Measurements from ENCODE around the gene MRPL34.
"Not testable (repeated sequence)": the region's sequence is repeated elsewhere in the genome, so short reads cannot be mapped to it uniquely, and the experiment has no call there.

MRPL34 gene

DNA sequence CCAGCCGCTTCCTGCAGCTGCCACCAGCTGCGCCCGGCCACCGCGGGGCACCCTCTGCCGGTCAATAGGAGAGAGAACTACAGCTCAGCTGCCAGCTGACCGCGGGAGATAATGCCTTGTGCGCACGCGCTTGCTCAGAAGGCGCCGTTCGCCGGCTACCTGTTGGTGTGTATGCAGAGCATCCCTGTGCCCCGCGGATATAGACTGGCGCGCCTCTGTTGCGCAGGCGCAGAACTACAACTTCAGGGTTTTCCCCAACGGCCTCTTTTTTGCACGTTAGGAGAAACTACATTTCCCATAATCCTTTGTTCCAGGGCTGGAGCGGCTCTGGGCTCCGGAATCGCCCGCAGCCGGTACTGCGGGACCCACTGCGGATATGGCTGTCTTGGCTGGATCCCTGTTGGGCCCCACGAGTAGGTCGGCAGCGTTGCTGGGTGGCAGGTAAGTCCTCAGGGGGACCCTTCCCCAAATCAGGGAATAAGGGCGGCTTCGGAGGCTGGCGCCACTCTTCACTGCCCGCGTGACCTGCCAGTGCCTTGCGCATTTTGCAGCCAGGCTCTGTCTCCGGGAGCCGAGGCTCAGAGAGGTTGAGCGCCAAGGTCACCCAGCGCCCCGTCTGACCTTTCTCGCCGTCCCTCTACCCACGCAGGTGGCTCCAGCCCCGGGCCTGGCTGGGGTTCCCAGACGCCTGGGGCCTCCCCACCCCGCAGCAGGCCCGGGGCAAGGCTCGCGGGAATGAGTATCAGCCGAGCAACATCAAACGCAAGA lies at the start of gene MRPL34:
Gene MRPL34 (plus strand): TSS at position 356 of the 768 bp plus-strand sequence. CDS start 21 bp downstream, at position 377.
- H3K27ac Mint-ChIP-seq: peak within 1 kb of the TSS; percentile 94
- peaks cover 47% of the 10 kb centered on the region for H3K4me1 Mint-ChIP-seq (ENCODE audit: low read depth)
- no peaks in the 10 kb centered on the region for H3K27me3 Mint-ChIP-seq
- peaks cover 26% of the 10 kb centered on the region for H3K36me3 Mint-ChIP-seq (ENCODE audit: low read depth)
- H3K4me3 Mint-ChIP-seq: peak within 1 kb of the TSS; percentile 94
- no peaks in the 10 kb centered on the region for H3K9me3 Mint-ChIP-seq
- peak; percentile 95 for DNase-seq

DNA sequence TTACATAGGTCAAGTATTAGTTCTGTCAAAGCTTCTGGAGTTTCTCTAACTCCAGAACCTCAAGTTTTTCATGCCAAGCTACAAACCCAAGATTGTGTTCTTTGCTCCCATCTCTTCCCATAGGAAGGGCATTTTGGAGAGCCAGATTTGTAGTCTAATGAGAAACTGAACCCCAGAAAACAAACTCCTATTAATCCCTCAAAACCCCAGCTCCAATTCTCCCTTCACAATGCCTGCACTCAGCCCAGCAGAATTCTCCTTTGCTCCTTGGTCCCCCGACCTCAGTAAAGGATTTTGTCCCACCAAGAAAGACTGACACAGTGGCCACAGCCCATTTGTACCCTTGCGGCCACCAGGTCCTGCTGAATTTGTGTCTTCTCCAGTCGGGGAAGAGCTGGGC lies 49.5 kb upstream of the MRPL34 start:
- no peaks in the 10 kb centered on the region for H3K9me3 Mint-ChIP-seq
- H3K4me1 Mint-ChIP-seq (ENCODE audit: low read depth): peaks cover 6% of the 10 kb centered on the region
- no peaks in the 10 kb centered on the region for H3K27me3 Mint-ChIP-seq
- H3K4me3 Mint-ChIP-seq: no peak overlapping the region
- DNase-seq: no peak
- H3K36me3 Mint-ChIP-seq (ENCODE audit: low read depth): no peaks in the 10 kb centered on the region
- H3K27ac Mint-ChIP-seq: no peak overlapping the region

DNA sequence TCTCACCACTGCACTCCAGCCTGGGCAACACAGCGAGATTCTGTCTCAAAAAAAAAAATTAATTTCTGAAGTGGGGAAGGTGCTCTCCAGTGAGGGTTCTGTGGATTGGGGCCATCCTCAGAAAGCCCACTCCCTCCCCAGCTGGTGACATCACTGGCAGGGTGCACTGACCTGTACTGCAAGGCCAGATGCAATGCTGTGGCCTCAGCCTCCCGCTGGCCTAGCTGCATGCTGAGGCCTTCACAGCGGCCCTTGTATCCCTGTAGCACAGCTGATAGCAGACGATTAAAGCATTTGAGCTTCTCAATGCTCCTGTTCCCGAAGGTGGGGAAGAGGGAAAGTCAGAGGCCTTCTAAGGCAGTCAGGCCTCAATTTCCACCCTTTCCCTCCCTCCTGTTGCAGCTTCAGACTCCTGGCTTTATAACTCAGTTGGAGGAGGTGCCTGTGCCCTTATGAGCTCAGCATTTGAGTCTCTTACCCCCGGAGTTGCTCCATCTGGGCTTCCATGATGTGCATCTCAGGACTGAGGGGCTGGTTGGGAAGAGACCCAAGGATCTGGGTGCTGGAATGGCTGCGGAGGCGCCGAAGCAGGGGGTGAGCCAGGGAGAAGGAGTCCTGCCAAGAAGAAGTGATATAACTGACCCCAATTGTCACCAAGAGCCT lies 46.4 kb upstream of the MRPL34 start:
- Mint-ChIP-seq H3K36me3 (ENCODE audit: low read depth) (no peaks in the 10 kb centered on the region), H3K27ac (no peak overlapping the region), H3K9me3 (no peaks in the 10 kb centered on the region), H3K4me1 (ENCODE audit: low read depth) (peaks cover 6% of the 10 kb centered on the region), H3K4me3 (no peak overlapping the region), H3K27me3 (no peaks in the 10 kb centered on the region)
- DNase-seq: no peak

DNA sequence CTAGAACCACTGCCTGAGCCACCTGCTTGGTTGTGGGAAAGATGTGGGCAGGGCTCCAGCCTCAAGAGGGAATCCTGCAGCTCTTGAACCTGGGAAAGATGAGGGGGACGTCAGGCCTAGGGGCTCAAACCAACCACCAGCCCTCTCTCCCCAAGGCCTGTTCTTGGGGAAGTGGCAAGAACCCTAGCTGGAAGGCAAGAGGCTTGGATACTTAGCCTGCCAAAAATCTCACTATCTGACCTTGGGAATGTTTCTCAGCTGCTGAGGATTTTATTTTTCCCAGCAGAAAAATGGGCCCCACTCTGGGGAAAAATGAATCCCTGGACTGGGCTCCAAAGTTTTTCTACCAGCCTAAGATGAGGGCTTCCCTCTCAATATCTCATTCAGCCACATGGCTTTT lies 45.7 kb upstream of the MRPL34 start:
- DNase-seq: no peak
- Mint-ChIP-seq H3K36me3 (ENCODE audit: low read depth) (no peaks in the 10 kb centered on the region), H3K27ac (no peak overlapping the region), H3K4me3 (no peak overlapping the region), H3K4me1 (ENCODE audit: low read depth) (peaks cover 9% of the 10 kb centered on the region), H3K9me3 (no peaks in the 10 kb centered on the region), H3K27me3 (no peaks in the 10 kb centered on the region)

DNA sequence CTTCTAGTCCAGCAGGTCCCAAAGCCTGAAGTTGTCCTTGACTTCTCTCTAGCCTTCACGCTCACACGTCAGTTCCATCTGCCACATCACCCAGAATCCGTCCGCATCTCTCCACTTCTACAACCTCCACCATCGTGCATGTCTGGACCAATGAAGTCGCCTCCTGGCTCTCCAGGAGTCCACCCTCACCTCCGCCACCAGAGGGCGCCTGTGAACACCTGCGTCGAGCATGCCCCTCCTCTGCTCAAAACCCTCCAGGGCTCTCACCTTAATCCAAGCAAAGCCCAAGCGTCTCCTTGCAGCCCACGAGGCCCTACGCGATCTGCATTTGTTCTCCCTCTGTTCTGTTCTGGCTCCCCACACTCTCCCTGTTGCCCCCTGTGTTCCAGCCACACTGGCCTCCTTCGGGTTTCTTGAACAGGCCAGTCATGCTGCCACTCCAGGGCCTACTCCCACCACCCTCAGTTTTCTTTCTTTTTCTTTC lies 44.8 kb upstream of the MRPL34 start:
- no peaks in the 10 kb centered on the region for H3K36me3 Mint-ChIP-seq (ENCODE audit: low read depth)
- H3K4me3 Mint-ChIP-seq: no peak overlapping the region
- no peak overlapping the region for H3K27ac Mint-ChIP-seq
- no peaks in the 10 kb centered on the region for H3K9me3 Mint-ChIP-seq
- peaks cover 9% of the 10 kb centered on the region for H3K4me1 Mint-ChIP-seq (ENCODE audit: low read depth)
- no peaks in the 10 kb centered on the region for H3K27me3 Mint-ChIP-seq
- DNase-seq: peak; percentile 93

DNA sequence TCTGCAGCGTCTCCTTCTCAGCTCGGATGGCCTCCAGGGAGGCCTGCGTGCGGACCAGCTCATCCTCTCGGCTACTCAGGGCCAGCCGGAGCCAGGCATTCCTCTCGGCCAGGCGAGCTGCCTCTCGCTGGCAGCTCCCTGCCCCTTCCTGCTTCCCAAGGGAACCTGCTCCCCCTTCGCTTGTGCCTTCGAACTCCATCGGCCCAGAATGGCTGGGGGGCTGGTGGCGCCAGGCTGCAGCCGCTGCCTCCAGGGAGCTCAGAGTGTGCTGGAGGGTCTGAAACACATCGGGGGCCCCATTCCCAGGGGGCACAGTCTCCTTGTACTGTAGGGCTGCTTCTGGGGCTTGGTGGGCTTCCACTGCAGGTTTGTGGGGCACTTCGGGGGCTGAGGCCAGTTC lies 43.1 kb upstream of the MRPL34 start:
- no peak for DNase-seq
- Mint-ChIP-seq H3K4me1 (ENCODE audit: low read depth) (peaks cover 17% of the 10 kb centered on the region), H3K27ac (no peak overlapping the region), H3K9me3 (no peaks in the 10 kb centered on the region), H3K4me3 (no peak overlapping the region), H3K27me3 (no peaks in the 10 kb centered on the region), H3K36me3 (ENCODE audit: low read depth) (peaks cover 3% of the 10 kb centered on the region)

DNA sequence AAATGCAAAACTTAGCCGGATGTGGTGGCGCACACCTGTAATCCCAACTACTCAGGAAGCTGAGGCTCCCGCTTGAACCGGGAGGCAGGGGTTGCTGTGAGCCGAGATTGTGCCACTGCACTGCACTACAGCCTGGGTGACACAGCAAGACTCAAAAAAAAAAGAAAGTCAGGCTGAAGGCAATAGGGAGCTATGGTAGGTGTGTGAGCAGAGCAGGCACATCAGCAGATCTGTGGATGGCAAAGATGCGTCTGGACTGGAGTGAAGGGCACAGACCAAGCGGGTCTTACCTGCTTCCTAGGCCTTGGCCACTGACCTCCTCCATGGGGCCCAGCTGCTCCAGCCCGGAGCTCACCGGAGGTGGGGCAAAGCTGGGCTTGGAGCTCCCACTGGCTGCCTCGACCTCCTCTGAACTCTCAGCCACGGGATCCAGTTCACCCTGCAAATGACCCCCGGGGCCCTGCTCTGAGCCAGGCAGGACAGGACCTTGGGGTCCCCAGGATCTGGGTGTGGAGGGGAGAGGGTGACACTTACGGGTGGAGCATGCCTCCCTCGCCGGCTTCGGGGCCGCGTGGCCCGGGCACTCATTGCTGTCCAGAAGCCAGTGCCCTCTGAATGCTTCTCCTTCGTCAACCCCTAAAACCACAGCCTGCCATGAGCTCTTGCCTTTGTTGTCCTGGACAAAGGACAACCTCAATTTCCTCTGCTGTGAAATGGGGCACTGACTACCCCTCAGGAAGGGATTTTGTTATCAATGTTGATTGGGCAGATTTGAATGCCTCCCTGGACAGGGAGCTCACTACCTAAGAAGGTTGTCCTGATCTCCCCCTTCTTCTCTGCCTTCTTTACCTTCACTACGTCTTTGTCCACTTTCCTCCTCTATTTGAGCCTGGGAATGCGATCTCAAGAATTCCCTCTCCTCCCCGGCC lies 41.7 kb upstream of the MRPL34 start:
- DNase-seq: no peak
- Mint-ChIP-seq H3K4me3 (no peak overlapping the region), H3K27me3 (no peaks in the 10 kb centered on the region), H3K27ac (peak overlapping the region; percentile 44), H3K9me3 (no peaks in the 10 kb centered on the region), H3K4me1 (ENCODE audit: low read depth) (peaks cover 25% of the 10 kb centered on the region), H3K36me3 (ENCODE audit: low read depth) (peaks cover 15% of the 10 kb centered on the region)

DNA sequence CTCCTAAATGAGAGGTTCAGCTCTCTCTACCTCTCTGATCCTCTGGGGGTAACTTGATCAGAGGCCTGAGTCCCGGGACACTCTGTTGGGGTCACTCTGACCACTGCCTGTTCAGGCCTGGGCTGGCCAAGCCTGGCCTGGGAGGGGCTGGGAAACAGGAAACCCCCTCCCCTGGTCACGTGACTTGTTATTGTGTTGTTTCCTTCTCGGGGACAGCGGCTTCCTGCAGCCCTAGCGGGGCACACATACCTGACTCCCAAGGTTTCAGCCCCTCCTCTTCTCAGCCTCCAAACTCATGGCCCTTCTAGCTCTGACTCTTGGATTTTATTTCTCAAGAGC lies 41.1 kb upstream of the MRPL34 start, which contains the start of gene USHBP1:
Gene USHBP1 (minus strand): TSS at position 105 of the 339 bp plus-strand sequence. CDS start 446 bp downstream, outside the sequence.
- Mint-ChIP-seq H3K36me3 (ENCODE audit: low read depth) (peaks cover 20% of the 10 kb centered on the region), H3K27me3 (no peaks in the 10 kb centered on the region), H3K9me3 (no peaks in the 10 kb centered on the region), H3K27ac (peak within 1 kb of the TSS; percentile 44), H3K4me3 (no peak within 1 kb of the TSS), H3K4me1 (ENCODE audit: low read depth) (peaks cover 26% of the 10 kb centered on the region)
- DNase-seq: no peak

DNA sequence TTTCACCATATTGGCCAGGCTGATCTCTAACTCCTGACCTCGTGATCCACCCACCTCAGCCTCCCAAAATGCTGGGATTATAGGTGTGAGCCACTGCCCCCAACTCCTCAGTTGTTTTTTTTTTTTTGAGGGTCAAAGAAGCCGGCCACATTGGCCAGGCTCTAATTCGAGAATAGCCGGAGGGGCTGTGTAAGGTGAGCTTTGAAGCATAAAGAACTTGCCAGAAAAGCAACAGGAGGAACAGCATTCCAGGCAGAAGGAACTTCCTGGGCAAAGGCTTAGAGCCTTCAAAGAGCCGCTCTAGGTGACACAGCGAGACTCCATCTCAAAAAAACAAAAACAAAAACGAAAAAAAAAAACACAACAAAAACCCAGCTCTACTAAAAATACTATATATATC lies 39.6 kb upstream of the MRPL34 start:
- no peak for DNase-seq
- H3K9me3 Mint-ChIP-seq: no peaks in the 10 kb centered on the region
- no peak overlapping the region for H3K27ac Mint-ChIP-seq
- no peaks in the 10 kb centered on the region for H3K27me3 Mint-ChIP-seq
- peaks cover 30% of the 10 kb centered on the region for H3K36me3 Mint-ChIP-seq (ENCODE audit: low read depth)
- no peak overlapping the region for H3K4me3 Mint-ChIP-seq
- H3K4me1 Mint-ChIP-seq (ENCODE audit: low read depth): peaks cover 22% of the 10 kb centered on the region

DNA sequence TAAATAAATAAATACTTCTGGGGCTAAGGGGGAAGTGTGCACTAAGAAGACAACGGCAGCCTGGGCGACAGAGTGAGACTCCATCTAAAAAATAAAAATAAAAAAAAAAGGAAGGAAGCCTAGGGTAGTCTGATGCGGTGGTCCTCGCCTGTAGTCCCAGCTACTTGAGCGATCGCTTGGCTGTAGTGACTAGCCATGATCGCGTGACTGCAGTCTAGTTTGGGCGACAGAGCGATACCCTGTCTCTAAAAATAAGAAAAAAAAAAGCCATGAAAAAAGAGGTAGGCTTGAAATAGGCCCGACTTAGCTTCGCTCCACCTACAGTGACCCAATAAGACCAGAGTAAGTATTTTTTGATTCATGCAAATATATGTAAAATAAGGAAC lies 39.1 kb upstream of the MRPL34 start:
- Mint-ChIP-seq H3K4me1 (ENCODE audit: low read depth) (peaks cover 22% of the 10 kb centered on the region), H3K9me3 (no peaks in the 10 kb centered on the region), H3K27me3 (no peaks in the 10 kb centered on the region), H3K27ac (peak overlapping the region; percentile 91), H3K4me3 (peak overlapping the region; percentile 94), H3K36me3 (ENCODE audit: low read depth) (peaks cover 36% of the 10 kb centered on the region)
- DNase-seq: no peak

DNA sequence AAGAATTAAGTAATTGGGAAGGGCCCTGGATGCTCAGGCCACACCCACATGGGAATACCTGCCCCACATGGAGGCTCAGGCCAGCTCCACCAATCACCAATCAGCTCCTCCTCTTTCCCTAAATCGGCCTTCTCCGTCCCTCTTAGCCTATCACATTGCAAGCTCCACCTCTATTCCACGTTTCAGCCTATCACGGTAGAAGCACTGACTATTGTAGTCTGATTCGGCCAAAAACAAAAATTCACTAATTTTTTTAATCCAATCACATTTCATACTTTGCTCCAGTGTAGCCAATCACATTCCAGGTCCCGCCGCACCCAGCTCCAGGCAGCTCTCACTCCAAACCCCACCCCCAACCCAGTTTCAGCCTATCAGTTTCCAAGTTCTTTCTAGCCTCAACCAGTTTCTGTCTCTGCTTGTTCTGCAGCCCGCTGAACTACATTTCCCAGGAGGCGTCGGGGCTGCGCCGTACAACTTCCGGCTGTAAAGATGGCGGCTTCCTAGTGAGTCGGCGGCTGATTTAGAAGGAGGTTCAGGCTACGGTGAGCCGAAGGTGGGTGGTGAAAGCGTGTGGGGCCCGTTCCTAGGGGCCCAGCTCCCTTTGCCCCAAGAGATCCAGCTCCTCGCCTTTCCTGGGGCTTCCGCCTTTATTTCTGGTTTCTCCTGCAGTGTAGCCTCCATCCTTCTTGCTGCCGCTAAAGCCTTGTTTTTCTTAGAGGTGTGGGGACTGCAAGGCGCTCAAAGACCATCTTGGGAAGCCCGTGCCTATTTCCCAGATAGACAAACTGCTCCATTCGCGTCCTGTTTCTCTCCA lies 38.5 kb upstream of the MRPL34 start, which contains the start of gene BABAM1:
Gene BABAM1 (plus strand): TSS at position 469 of the 814 bp plus-strand sequence. CDS start 1,364 bp downstream, outside the sequence.
- H3K4me3 Mint-ChIP-seq: peak within 1 kb of the TSS; percentile 94
- peaks cover 40% of the 10 kb centered on the region for H3K36me3 Mint-ChIP-seq (ENCODE audit: low read depth)
- DNase-seq: peak; percentile 90
- H3K4me1 Mint-ChIP-seq (ENCODE audit: low read depth): peaks cover 22% of the 10 kb centered on the region
- peak within 1 kb of the TSS; percentile 91 for H3K27ac Mint-ChIP-seq
- no peaks in the 10 kb centered on the region for H3K27me3 Mint-ChIP-seq
- H3K9me3 Mint-ChIP-seq: no peaks in the 10 kb centered on the region

DNA sequence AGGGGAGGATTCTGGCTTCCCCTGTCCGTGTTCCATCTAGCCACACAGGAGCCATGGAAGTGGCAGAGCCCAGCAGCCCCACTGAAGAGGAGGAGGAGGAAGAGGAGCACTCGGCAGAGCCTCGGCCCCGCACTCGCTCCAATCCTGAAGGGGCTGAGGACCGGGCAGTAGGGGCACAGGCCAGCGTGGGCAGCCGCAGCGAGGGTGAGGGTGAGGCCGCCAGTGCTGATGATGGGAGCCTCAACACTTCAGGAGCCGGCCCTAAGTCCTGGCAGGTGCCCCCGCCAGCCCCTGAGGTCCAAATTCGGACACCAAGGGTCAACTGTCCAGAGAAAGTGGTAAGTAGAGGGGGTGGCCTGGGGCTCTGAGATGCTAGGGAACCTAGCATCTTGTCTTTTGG lies 36.9 kb upstream of the MRPL34 start:
- Mint-ChIP-seq H3K27me3 (no peaks in the 10 kb centered on the region), H3K4me1 (ENCODE audit: low read depth) (peaks cover 22% of the 10 kb centered on the region), H3K27ac (no peak overlapping the region), H3K4me3 (peak overlapping the region; percentile 94), H3K36me3 (ENCODE audit: low read depth) (peaks cover 48% of the 10 kb centered on the region), H3K9me3 (no peaks in the 10 kb centered on the region)
- DNase-seq: no peak

DNA sequence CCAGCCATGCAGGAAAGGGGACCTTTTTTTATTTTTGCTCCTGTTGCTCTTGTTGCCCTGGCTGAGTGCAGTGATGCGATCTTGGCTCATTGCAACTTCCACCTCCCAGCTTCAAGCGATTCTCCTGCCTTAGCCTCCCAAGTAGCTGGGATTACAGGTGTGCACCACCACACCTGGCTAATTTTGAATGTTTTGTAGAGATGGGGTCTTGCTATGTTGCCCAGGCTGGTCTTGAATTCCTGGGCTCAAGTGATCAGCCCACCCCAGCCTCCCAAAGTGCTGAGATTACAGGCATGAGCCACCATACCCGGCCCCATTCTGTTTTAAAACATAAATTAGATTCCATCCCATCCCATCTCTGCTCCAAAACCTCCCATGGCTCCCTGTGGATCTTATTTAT lies 30.8 kb upstream of the MRPL34 start:
- not testable (repeated sequence) for H3K9me3 Mint-ChIP-seq; H3K4me1 Mint-ChIP-seq (ENCODE audit: low read depth); H3K27ac Mint-ChIP-seq; H3K27me3 Mint-ChIP-seq; DNase-seq; H3K4me3 Mint-ChIP-seq
- H3K36me3 Mint-ChIP-seq (ENCODE audit: low read depth): peaks cover 71% of the 10 kb centered on the region

Measured in activated T-cell treated with anti-CD3 and anti-CD28 coated beads, Interleukin-2, amount 50 U/mL, for 24 hours (primary cell).